NB4 (cell line): ENCODE data around the gene KLF7.

ENCODE experiments used
- MYC ChIP-seq: IDR thresholded peaks from 2 replicates; pipeline ENCODE4 v1.6.1; 2011; ENCODE audit warnings: low read depth, low read length
- POLR2A ChIP-seq: IDR thresholded peaks from 2 replicates; pipeline ENCODE4 v1.6.1; 2011; ENCODE audit warnings: mild to moderate bottlenecking; ENCODE audit not compliant: insufficient read length; ENCODE audit errors: extremely low read depth
- TF ChIP-seq, protein P1 (sequence below): IDR thresholded peaks from one replicate; pipeline ENCODE4 v1.5.1; 2012; ENCODE audit warnings: low read depth, low read length

DNA sequence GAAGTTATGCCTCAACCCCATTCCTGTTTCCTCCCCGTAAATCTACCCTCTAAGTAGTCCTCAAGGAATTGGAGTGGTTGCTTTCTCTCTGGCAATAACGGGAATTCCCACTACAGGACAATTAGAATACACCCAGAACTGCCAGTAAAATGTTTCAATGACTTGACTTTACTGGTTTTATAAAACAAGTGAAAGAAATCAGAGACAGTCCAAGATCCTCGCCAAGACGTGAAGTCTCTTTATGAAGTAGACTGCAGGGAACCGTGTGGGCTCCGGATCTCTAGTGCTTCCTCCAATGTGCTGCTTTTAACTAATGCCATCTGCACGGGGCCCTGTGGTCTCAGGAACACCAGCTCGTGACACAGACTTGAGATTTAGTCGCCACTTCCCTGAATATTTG is 125.1 kb downstream of the KLF7 start:
- TF ChIP-seq, protein P1, sequence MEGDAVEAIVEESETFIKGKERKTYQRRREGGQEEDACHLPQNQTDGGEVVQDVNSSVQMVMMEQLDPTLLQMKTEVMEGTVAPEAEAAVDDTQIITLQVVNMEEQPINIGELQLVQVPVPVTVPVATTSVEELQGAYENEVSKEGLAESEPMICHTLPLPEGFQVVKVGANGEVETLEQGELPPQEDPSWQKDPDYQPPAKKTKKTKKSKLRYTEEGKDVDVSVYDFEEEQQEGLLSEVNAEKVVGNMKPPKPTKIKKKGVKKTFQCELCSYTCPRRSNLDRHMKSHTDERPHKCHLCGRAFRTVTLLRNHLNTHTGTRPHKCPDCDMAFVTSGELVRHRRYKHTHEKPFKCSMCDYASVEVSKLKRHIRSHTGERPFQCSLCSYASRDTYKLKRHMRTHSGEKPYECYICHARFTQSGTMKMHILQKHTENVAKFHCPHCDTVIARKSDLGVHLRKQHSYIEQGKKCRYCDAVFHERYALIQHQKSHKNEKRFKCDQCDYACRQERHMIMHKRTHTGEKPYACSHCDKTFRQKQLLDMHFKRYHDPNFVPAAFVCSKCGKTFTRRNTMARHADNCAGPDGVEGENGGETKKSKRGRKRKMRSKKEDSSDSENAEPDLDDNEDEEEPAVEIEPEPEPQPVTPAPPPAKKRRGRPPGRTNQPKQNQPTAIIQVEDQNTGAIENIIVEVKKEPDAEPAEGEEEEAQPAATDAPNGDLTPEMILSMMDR, result no peak
- TF ChIP-seq POLR2A (no peak), MYC (no peak)
